Activated T-helper 2 cell treated with anti-CD3 and anti-CD28 coated beads, Interferon-gamma antibody, Interleukin-2, Interleukin-4, amounts not matched to agents 10 μg/mL and 5 μg/mL and 100 μg/mL, durations not matched to agents 14 hours and 24 hours and 36 hours (primary cell): ENCODE measurements around the gene CDC45. TPM values are rescaled to one million over a fixed set of nuclear protein-coding genes. Genes with fewer than 3 reads are reported as not detected.
"Not testable (repeated sequence)": the region's sequence is repeated elsewhere in the genome, so short reads cannot be mapped to it uniquely, and the experiment has no call there.

Experiments
- DNase-seq: peaks from one replicate; pipeline ENCODE4 v3.0.0; 2021; ENCODE audit warnings: low spot score
- H3K27ac Mint-ChIP-seq: one replicate; pipeline ENCODE4 v1.8.0; 2021; ENCODE audit warnings: mixed read lengths
- H3K27me3 Mint-ChIP-seq: one replicate; pipeline ENCODE4 v1.8.0; 2021; ENCODE audit warnings: low read depth, mixed read lengths
- H3K36me3 Mint-ChIP-seq: one replicate; pipeline ENCODE4 v1.8.0; 2021; ENCODE audit warnings: low read depth, mixed read lengths
- H3K4me1 Mint-ChIP-seq: one replicate; pipeline ENCODE4 v1.8.0; 2021; ENCODE audit warnings: low read depth, mixed read lengths
- H3K4me3 Mint-ChIP-seq: one replicate; pipeline ENCODE4 v1.8.0; 2021; ENCODE audit warnings: low read depth, mild to moderate bottlenecking, moderate library complexity, mixed read lengths
- H3K9me3 Mint-ChIP-seq: one replicate; pipeline ENCODE4 v1.8.0; 2021; ENCODE audit warnings: mixed read lengths
- intact Hi-C: fragments of 100-400 bp; cut with micrococcal nuclease; formaldehyde crosslinking; loops from one replicate; pipeline ENCODE4 v1.15.1; 2023
- total RNA-seq: library from RNA; stranded (reverse); gene quantifications from 2 replicates; pipeline ENCODE4 v1.2.3, GENCODE V29; 2022

Gene CDC45
- 101 and 108 TPM in 2 replicates for total RNA-seq

DNA sequence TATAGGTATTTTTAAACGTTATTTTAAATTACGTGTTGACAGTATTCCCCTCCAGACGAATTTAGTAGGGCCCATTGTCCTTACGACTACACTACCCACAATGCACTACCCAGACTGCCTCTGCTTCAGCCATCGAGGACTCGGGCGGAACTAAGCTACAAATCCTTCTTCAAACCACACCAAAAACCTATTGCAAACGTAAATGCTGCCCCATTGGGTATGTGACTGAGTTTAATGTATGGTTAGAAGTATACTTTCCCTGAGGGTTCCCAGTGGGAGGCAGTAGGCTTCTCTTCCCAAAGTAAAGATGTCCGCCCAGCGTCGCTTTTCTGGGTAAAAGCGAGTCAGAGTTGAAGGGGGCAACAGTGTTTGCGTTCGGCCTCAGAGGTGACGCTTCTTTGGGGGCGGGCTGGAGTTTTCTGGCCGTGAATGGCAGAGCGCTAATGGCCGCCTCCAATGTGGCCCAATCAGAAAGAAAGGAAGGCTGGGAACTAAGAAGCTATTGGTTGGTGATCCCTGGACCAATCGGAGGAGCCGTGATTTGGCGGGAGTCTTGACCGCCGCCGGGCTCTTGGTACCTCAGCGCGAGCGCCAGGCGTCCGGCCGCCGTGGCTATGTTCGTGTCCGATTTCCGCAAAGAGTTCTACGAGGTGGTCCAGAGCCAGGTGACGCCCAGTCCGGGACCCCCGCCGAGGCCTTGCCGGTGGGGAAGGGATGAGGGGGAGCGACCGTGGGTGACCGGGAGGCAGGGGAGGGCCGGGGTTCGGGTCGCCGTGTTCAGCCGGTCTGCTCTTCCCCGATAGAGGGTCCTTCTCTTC, at the start of gene CDC45:
Gene CDC45 (plus strand): TSS at position 566 of the 818 bp plus-strand sequence. CDS start 49 bp downstream, at position 615.
- Mint-ChIP-seq H3K27me3 (no peaks in the 10 kb centered on the region), H3K4me1 (peaks cover 35% of the 10 kb centered on the region), H3K27ac (peak within 1 kb of the TSS; percentile 94), H3K9me3 (no peaks in the 10 kb centered on the region), H3K36me3 (peaks cover 36% of the 10 kb centered on the region), H3K4me3 (peak within 1 kb of the TSS; percentile 99)
- peak; percentile 94 for DNase-seq
- intact Hi-C loops: loop anchor here (1.0 to 10.0 kb wide), 6 partner anchors 32 to 335 kb away; partner anchors contain the start of genes C22orf39, ESS2, MRPL40 and SLC25A1

- H3K27me3 Mint-ChIP-seq: no peaks in the 10 kb centered on the region
- peaks cover 60% of the 10 kb centered on the region for H3K36me3 Mint-ChIP-seq
- peak; percentile 26 for DNase-seq
- H3K27ac Mint-ChIP-seq: peak overlapping the region; percentile 79
- intact Hi-C loops: loop anchor here (1.0 to 5.0 kb wide), 2 partner anchors 11 to 138 kb away; partner anchors contain the start of gene CLTCL1
- no peaks in the 10 kb centered on the region for H3K9me3 Mint-ChIP-seq
- peak overlapping the region; percentile 88 for H3K4me3 Mint-ChIP-seq
- peaks cover 46% of the 10 kb centered on the region for H3K4me1 Mint-ChIP-seq
Measured at GRCh38 chr22:19429950-19430889, 49.5 kb upstream of the CDC45 start.

- peaks cover 63% of the 10 kb centered on the region for H3K36me3 Mint-ChIP-seq
- H3K27me3 Mint-ChIP-seq: no peaks in the 10 kb centered on the region
- peaks cover 47% of the 10 kb centered on the region for H3K4me1 Mint-ChIP-seq
- intact Hi-C loops: loop anchor here (1.0 to 5.0 kb wide), 2 partner anchors 12 to 139 kb away; partner anchors contain the start of gene CLTCL1
- peak overlapping the region; percentile 79 for H3K27ac Mint-ChIP-seq
- H3K4me3 Mint-ChIP-seq: peak overlapping the region; percentile 88
- DNase-seq: peak; percentile 31
- H3K9me3 Mint-ChIP-seq: no peaks in the 10 kb centered on the region
Measured at GRCh38 chr22:19430890-19431541, 48.7 kb upstream of the CDC45 start.

GRCh38 chr22:19431649-19432132, 48.0 kb upstream of the CDC45 start, which contains the start of gene HIRA:
Gene HIRA (minus strand): TSS chr22:19431733. CDS start chr22:19431476, 257 bp downstream.
- H3K27ac Mint-ChIP-seq: peak within 1 kb of the TSS; percentile 92
- peak; percentile 87 for DNase-seq
- peaks cover 40% of the 10 kb centered on the region for H3K4me1 Mint-ChIP-seq
- no peaks in the 10 kb centered on the region for H3K9me3 Mint-ChIP-seq
- H3K36me3 Mint-ChIP-seq: peaks cover 59% of the 10 kb centered on the region
- H3K27me3 Mint-ChIP-seq: no peaks in the 10 kb centered on the region
- peak within 1 kb of the TSS; percentile 89 for H3K4me3 Mint-ChIP-seq
- intact Hi-C loops: loop anchor here (1.0 to 5.0 kb wide), 3 partner anchors 15 to 139 kb away; partner anchors contain the start of genes C22orf39, CDC45, CLTCL1 and UFD1

GRCh38 chr22:19432133-19432851, 47.4 kb upstream of the CDC45 start, which contains the start of gene MRPL40:
Gene MRPL40 (plus strand): TSS chr22:19432545. CDS start chr22:19432555, 10 bp downstream.
- intact Hi-C loops: loop anchor here (1.0 to 5.0 kb wide), 3 partner anchors 15 to 140 kb away; partner anchors contain the start of genes C22orf39, CDC45, CLTCL1 and UFD1
- peaks cover 54% of the 10 kb centered on the region for H3K36me3 Mint-ChIP-seq
- peak within 1 kb of the TSS; percentile 92 for H3K27ac Mint-ChIP-seq
- peak; percentile 86 for DNase-seq
- no peaks in the 10 kb centered on the region for H3K9me3 Mint-ChIP-seq
- H3K4me1 Mint-ChIP-seq: peaks cover 35% of the 10 kb centered on the region
- H3K4me3 Mint-ChIP-seq: peak within 1 kb of the TSS; percentile 89
- H3K27me3 Mint-ChIP-seq: no peaks in the 10 kb centered on the region

GRCh38 chr22:19434401-19434800, 45.3 kb upstream of the CDC45 start:
- H3K27me3 Mint-ChIP-seq: no peaks in the 10 kb centered on the region
- H3K4me3 Mint-ChIP-seq: peak overlapping the region; percentile 49
- no peak for DNase-seq
- peak overlapping the region; percentile 1 for H3K27ac Mint-ChIP-seq
- intact Hi-C loops: loop anchor here (5.0 kb wide), 1 partner anchor 142 kb away; the partner anchor contains the start of gene CLTCL1
- peaks cover 25% of the 10 kb centered on the region for H3K4me1 Mint-ChIP-seq
- H3K36me3 Mint-ChIP-seq: peaks cover 48% of the 10 kb centered on the region
- no peaks in the 10 kb centered on the region for H3K9me3 Mint-ChIP-seq

- intact Hi-C loops: loop anchor here (5.0 kb wide), 1 partner anchor 143 kb away; the partner anchor contains the start of gene CLTCL1
- Mint-ChIP-seq H3K4me1 (peaks cover 19% of the 10 kb centered on the region), H3K27ac (no peak overlapping the region), H3K27me3 (no peaks in the 10 kb centered on the region), H3K9me3 (no peaks in the 10 kb centered on the region), H3K4me3 (no peak overlapping the region), H3K36me3 (peaks cover 42% of the 10 kb centered on the region)
- no peak for DNase-seq
Measured at GRCh38 chr22:19434829-19435580, 44.7 kb upstream of the CDC45 start.

DNA sequence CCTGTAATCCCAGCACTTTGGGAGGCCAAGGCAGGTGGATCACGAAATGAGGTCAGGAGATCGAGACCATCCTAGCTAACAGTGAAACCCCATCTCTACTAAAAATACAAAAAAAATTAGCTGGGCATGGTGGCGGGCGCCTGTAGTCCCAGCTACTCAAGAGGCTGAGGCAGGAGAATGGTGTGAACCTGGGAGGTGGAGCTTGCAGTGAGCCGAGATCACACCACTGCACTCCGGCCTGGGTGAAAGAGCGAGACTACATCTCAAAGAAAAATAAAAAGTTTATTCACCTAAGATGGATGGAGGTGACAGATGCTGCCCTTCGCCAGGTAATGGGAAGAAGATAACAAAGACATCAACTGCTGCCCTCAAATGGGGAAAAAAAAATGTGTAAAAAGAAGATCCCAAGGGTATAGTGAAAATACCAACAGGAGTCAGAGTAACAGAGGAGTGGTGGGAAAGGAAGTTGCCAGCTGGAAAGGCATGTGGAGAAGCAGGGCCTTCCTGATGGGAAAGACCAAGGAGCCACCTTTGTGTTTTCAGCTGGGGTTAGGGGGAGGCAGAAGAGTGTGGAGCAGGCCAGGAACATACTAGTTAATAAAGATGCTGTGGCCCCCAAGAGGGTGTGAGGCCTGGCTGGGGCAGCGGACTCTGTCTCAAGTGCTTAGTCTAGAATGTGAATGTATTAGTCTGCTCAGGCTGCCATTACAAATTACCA, 43.1 kb upstream of the CDC45 start:
- DNase-seq, H3K27me3 Mint-ChIP-seq, H3K9me3 Mint-ChIP-seq, H3K4me3 Mint-ChIP-seq, H3K27ac Mint-ChIP-seq, intact Hi-C loops: not testable (repeated sequence)
- Mint-ChIP-seq H3K4me1 (peaks cover 14% of the 10 kb centered on the region), H3K36me3 (peaks cover 45% of the 10 kb centered on the region)

GRCh38 chr22:19438298-19438697, 41.4 kb upstream of the CDC45 start:
- peaks cover 11% of the 10 kb centered on the region for H3K4me1 Mint-ChIP-seq
- peaks cover 53% of the 10 kb centered on the region for H3K36me3 Mint-ChIP-seq
- H3K27ac Mint-ChIP-seq: peak overlapping the region; percentile 15
- no peaks in the 10 kb centered on the region for H3K9me3 Mint-ChIP-seq
- intact Hi-C loops: no loop called here
- no peaks in the 10 kb centered on the region for H3K27me3 Mint-ChIP-seq
- no peak overlapping the region for H3K4me3 Mint-ChIP-seq
- DNase-seq: no peak

GRCh38 chr22:19440411-19441195, 39.1 kb upstream of the CDC45 start:
- Mint-ChIP-seq H3K9me3 (no peaks in the 10 kb centered on the region), H3K4me1 (peaks cover 13% of the 10 kb centered on the region), H3K27me3 (no peaks in the 10 kb centered on the region), H3K4me3 (no peak overlapping the region), H3K36me3 (peaks cover 54% of the 10 kb centered on the region), H3K27ac (peak overlapping the region; percentile 38)
- intact Hi-C loops: no loop called here
- DNase-seq: no peak
